Measurements from ENCODE around the gene SPPL2B.

The SPPL2B gene

DNA sequence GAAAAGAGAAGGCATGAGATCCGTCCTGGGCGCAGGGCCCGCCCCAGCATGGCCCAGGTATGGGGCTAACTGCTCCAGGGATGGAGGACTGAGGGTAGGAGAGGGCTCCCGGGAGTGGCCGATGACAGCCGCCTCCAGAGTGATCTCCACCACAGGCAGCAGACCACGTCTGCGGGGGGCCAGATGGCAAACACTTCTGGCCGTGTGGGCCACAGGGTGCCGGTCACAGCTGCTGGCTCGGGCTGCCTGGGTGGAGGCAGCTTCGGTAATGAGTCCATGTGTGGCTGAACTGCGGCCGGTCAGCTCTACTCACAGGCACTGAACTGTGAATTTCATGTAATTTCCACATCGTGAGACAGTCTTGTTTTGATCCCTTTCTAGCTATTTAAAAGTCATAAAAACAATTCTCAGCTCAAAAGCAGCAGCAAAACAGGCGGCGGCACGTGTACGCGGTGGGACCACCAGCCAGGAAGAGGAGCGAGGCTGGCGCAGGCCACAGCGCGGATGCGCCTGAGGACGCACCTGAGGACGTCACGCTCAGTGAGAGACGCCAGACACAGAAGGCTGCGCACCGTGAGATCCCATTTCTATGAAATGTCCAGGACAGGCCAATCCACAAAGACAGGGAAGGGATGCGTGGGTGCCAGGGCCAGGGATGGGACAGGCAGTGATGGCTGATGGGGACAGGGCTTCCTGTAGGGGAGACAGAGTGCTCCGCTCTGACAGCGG is 4.1 kb upstream of the SPPL2B start:
- no peak for DNase-seq (ENCODE audit: low read depth)

DNA sequence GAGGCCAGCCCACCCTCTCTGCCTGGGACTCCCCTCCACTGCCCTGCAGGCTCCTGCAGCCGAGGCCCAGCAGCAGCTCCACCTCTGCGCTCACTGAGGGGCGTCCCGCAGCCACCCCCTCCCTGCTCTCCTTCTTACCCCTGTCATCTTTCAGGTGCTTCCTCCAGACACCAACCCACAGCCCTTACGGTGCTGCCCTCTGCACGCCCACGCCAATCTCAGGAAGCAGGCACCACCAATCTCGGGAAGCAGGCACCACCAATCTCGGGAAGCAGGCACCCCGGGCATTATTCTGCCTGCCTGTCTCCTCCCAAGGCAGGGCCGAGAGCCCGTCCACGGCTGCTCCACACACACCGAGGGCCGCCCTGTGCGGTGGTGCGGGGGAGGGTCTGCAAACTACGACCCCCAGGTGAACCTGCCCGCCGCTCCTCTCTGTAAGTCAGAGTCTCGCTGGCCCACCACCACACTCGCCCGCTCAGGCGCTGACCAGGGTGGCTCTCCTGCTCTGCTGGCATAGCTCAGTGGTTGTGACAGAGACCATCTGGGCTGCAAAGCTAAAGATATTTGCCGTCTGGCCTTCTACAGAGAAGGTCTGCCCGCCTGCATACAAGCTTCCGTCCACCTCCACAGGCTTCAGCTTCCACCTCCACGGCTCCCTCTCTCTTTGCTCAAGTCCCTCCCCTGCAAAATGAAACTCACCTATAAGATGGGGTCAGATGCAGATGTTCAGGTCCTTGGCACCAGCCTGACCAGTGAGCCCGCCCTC is 3.0 kb upstream of the SPPL2B start:
- no peak for DNase-seq (ENCODE audit: low read depth)

DNA sequence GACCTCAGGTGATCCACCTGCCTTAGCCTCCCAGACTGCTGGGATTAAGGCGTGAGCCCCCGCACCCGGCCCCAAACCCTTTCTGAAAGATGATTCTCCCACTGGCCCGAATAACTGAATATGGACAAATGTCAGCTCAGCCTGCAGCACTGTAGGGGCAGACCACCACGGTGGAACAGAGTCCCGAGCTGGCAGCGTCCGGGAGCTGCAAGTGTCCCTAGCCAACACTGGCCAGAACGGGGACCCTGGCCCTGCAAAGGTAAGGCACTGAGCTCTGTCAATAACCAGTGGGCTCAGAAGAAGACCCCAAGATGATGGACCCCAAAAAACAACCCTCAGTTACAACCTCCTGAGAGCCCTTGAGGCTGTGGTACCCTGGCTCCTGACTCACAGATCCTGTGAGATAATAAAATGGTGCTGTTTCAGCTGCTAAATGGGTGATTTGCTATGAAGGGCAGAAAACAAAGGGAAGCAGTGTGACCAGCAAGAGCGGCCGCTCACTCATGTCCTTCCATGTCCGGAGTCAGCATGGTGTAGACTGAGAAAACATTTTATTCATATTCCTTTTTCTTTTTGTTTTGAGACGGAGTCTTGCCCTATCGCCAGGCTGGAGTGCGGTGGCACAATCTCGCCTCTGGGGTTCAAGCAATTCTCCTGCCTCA is 1.7 kb upstream of the SPPL2B start:
- DNase-seq (ENCODE audit: low read depth) = no peak

DNA sequence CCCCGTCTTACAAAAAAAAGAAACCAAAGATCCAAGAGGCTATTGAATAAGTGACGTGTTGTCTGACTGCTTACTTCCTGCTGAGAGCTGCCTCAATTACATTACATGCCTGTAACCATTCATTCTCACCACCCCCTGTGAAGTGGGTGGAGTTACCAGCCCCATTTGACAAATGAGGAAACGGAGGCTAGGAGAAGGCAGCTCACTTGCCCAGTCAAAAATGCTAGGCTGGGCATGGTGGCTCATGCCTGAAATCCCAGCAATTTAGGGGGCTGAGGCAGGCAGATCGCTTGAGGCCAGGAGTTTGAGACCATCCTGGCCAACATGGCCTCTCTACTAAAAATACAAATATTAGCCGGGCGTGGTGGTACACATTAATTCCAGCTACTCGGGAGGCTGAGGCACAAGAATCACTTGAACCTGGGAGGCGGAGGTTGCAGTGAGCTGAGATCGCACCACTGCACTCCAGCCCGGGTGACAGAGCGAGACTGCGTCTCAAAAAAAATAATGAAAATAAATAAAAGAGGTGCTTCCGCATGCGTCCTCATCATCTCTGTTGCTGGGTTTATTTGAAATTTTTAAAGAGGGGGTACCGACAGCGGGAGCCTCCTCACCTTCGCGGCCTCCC is 597 bp upstream of the SPPL2B start:
- DNase-seq (ENCODE audit: low read depth) = peak; percentile 33

DNA sequence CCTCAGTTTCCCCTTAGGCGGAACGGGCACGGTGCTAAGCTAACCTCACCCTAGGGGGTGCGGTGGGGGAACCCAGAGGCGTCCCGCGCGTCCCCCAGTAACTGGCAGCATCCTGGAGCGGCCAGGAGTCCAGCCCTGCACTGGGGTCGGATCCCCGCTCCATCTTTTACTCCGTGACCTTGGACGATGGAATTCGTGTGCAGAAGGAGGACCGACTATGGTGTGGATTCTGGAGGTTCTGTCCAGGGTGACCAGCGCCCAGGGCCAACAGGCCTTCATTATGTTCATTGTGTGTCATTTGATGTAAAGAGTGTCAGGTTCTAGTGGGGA is 630 bp downstream of the SPPL2B start:
- DNase-seq (ENCODE audit: low read depth) = no peak

DNA sequence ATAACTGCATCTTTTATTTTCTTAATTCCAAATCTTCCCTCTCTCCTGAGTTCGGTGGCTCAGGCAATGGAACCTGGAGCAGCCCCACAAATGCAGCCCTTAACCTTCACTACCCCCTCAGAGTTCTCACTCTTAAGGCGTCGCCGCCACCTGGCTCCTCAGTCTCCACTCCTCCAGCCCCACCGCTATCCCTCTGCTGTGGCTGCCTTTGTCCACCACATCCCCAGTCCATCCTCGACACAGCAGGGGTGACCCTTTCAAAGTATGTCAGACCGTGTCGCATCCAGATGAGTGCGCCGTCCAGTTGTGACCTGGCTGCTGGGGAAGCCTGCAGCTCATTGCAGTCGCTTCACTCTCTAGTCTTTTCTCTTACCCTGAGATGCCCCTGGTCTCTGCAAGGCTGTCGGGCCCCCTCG is 1.0 kb downstream of the SPPL2B start:
- no peak for DNase-seq (ENCODE audit: low read depth)

DNA sequence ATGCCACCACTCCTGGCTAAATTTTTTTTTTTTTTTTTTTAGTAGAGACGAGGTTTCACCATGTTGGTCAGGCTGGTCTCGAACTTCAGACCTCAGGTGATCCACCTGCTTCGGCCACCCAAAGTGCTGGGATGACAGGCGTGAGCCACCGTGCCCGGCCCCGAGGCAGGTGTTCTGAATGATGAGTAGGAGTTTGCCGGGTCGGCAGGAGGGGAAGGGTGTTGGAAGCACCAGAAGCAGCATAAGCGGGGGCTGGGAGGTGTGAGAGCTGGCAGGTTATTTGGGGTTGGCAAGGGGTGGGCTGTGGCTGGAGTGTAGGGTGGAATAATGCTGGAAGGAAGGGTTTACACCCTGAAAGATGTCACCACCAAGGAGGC is 1.8 kb downstream of the SPPL2B start:
- no peak for DNase-seq (ENCODE audit: low read depth)

DNA sequence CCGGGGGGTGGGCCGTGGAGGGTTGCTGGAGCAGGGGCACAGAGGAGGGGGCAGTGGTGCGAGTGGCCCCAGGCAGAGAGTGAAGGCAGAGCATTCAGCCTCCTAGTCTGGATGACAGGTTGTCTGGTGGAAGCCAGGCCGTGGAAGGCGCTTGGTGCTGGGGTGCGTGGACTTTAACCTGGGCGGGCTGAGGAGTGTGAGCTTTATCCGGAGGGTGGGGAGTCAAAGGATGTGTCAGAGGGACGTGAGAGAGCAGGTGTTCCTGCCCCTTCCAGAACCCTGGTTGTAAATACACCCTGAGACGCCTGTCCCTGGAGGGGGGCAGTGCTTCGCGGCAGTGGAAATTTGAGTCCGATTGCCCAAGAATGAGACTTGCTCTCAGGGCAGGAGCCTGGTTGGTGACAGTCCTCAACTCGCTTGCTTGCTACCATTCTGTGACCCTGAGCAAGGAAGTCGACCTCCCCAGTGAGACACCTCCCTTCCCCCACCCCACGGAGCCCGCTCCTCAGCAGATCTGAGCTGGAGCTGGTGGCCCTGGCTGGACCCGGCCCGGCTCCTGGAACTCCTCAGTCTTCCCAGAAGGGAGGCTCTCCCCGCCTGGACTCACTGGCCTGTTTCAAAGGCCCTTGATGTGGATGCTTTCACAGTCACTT is 2.3 kb downstream of the SPPL2B start:
- no peak for DNase-seq (ENCODE audit: low read depth)

DNA sequence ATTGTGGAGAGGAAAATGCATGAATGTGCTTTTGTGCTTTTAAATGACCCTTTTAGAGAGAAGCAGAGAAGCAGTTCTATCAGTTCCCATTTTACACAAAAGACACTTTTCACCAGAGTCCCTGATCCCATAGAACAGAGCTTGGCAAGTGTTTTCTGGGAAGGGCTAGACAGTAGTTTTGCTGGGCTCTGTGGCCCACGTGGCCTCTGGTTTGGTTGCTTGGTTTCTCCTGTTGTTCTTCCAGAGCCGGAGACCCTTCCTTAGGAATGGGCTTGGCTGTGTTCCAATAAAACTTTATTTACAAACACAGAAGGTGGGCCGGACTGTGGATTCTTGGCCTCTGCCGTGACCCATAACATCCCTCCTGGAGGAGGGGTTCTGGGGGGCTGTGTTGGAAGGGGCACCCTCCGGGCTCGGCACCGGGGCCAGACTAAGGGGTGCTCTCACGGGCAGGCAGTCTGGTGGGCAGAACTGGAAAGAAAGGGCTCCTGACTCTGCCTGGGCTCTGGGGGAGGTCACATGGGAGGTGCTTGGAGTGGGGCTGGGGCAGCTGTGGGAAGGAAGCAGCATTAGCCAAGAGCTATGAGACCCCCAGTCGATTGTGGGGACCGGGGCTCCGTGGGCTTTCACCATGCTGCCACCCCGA is 3.2 kb downstream of the SPPL2B start:
- DNase-seq (ENCODE audit: low read depth) = no peak

DNA sequence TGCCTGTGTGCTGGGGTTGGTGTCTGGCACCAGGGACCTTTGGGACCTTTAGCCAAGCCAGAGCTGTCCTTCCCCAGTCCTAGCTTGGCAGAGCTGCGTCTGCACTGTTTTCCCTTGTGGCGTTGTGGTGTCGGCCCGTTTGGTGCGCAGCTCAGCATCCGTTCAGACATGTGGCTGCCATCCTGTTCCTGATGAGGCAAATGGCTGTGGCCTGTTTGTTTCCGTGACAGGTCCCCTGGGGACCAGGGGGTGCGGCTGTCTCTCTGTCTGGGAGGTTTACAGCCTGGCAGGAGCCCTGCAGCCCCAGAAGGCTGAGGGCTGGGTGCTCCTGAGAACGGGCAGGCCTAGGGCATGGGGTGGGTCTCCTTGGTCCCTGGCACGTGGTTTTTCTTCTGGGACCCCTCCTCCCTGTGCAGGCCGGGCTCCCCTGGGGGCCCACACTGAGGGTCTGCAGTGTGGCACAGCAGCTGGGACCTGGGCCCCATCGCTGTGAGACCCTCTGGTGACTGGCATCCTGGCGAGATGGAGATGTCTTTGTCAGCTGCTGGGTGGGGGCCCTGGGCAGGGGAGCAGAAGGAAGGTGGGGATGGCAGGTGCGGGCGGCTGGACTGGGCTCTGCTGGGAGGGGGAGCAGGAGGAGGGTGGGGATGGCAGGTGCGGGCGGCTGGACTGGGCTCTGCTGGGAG is 4.0 kb downstream of the SPPL2B start:
- no peak for DNase-seq (ENCODE audit: low read depth)

DNA sequence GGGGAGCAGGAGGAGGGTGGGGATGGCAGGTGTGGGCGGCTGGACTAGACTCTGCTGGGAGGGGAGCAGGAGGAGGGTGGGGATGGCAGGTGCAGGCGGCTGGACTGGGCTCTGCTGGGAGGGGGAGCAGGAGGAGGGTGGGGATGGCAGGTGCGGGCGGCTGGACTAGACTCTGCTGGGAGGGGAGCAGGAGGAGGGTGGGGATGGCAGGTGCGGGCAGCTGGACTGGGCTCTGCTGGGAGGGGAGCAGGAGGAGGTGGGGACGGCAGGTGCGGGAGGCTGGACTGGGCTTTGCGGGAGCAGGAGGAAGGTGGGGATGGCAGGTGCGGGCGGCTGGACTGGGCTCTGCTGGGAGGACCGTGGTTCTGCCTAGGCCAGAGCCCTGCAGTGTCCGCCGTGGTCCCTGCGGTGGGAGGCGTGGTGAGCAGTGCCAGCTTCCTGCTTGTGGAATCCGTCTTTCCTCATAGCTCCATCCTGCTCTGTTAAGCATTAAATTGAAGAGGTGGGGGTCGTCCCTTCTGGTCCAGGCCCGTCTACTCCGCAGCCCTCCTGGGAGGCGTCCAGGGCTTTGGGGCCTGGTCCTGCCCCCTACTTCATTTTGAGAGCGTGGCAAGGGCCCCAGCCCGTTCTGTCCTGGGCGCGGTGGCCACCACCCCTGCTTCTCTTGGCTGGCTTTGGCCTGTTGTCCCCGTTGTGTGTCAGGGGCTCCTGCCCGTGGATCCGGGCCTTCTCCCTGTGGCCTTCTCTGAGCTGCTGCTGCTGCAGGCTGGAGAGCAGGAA is 4.7 kb downstream of the SPPL2B start:
- DNase-seq (ENCODE audit: low read depth) = no peak

DNA sequence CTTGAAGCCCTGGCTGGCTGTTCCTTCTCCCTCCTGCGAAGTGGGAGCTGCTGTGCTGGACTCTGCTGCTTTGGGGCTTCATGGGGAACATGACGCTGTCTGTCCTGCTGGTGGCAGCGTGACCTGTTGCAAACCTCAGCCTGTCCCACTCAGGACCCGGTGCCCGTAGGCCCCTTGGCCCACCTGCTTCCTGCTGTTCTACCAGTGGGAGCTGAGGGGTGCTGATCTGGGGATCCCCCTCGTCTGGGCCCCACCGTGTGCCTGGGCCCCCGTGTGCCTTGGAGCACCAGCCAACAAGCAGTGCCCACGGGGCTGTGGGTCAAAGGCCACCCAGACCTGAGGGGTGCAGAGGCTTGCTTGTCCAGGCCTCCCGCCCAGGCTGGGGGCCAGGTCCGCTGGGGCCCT is 5.3 kb downstream of the SPPL2B start:
- DNase-seq (ENCODE audit: low read depth) = no peak

DNA sequence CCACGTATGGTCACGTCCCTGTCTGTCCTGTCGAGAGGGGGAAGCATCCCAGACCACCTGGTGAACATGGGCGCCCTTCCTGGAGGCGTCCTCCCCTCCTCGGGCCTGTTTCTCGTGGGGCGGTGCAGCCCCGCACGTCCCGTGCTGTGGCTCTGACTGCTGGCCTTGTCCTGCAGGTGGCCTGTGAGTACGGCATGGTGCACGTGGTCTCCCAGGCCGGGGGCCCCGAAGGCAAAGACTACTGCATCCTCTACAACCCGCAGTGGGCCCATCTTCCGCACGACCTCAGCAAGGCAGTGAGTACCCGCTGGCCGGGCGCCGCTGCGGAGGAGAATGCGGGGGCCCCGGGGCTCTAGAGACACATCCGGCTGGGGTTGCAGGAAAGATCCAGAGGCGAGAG is 5.9 kb downstream of the SPPL2B start:
- DNase-seq (ENCODE audit: low read depth) = no peak

DNA sequence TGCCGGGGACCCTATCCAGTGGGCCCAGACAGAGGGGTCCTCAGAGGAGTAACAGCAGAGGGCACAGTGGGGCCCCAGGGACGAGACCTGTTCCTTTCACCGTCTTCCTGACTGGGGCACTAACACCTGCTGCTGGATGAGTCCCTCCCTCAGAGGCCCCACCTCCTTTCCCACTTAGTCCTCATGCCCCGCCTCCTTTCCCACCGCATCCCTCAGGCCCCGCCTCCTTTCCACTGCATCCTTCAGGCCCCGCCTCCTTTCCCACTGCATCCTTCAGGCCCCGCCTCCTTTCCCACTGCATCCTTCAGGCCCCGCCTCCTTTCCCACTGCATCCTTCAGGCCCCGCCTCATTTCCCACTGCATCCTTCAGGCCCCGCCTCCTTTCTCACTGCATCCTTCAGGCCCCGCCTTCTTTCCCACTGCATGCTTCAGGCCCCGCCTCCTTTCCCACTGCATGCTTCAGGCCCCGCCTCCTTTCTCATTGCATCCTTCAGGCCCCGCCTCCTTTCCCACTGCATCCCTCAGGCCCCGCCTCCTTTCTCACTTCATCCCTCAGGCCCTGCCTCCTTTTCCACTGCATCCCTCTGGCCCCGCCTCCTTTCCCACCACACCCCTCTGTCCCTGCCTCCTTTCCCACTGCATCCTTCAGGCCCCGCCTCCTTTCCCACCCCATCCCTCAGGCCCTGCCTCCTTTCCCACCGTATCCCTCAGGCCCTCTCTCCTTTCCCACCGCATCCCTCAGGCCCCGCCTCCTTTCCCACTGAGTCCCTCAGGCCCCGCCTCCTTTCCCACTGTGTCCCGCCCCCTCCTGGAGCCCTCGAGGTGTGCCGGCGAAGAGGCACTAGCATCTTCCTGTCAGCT is 6.7 kb downstream of the SPPL2B start:
- DNase-seq (ENCODE audit: low read depth) = no peak

DNA sequence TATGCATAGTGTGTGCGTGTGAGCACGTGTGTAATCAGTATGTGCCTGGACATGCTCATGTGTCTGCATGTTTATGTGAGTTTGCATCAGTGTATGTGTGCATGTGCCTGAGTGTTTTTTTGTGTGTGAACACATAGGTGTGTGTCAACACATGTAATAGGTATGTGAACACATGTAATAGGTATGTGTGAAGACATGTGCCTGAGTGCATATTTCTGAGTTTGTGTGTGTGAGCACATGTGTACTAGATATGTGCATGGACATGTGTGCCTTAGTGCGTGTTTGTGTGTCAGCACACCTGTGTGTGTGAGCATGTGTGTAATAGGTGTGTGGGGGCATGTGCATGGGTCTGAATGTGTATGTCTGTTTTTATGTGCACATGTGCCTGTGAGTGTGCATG is 7.4 kb downstream of the SPPL2B start:
- no peak for DNase-seq (ENCODE audit: low read depth)

DNA sequence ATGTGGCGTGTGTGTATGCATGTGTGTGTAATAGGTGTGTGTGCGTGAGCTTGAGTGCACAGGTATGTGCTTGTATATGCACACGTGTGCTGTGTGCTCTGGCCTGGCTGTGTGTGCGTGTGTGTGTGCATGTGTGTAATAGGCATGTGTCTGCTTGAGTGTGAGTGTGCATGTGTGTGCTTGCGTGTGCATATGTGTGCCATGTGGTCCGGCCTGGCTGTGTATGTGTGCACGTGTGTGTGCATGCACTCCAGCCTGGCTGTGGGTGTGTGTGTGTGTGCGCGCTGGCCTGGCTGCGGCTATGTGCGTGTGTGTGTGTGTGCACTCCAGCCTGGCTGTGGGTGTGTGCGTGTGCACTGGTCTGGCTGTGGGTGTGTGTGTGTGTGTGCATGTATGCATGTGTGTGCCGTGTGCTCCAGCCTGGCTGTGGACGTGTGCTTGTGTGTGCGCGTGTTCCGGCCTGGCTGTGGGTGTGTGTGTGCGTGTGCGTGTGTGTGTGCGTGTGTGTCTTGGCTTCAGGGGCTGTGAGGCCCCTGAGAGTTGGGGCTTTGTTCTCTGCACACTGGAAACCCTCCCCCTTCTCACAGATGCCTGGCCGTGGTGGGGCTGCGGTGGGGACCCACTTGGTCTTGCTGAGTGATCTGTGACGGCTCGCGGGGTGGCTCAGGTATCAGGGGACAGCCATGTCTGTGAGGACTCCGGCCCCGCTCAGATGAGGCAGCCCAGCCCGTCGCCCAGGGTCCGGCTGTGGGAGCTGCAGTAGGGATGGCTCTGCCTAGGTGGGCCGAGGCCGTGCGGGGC is 8.2 kb downstream of the SPPL2B start:
- no peak for DNase-seq (ENCODE audit: low read depth)

DNA sequence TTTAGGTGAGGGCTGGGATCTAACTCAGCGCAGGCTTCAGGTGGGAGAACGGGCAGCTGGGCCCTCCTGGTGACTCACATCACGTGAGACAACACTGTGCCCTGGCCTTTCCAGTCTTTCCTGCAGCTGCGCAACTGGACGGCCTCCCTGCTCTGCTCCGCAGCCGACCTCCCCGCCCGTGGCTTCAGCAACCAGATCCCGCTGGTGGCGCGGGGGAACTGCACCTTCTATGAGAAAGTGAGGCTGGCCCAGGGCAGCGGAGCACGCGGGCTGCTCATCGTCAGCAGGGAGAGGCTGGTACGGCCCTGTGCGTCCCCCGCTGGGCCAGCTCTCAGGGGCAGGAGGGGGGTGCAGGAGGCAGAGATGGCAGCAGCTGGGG is 8.8 kb downstream of the SPPL2B start:
- no peak for DNase-seq (ENCODE audit: low read depth)

DNA sequence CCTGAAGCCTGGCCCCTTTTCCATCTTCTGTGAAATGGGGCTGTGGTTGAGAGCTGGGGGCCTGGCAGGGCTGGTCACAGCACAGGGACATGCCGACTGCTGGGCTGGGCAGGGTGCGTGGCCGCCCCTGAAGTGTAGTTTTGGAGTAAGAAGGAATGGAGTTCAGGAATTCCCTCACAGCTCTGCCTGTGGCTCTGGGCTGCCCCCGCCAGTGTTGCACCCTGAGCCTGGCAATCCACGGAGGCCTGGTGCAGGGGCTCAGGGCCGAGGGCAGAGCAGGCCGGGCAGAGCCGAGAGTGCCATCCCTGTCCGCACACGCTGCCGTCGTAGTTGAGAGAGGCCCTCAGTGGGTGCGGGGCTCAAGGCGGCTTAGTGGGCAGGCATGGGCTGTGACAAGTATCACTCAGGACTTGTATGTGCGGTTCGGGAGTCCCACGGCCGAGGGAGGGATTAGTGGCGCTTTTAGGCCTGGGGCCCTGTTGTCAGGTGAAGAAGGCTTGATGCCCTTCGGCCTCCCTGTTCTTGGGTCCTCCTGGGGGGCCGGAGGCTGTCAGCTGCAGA is 9.7 kb downstream of the SPPL2B start:
- no peak for DNase-seq (ENCODE audit: low read depth)
